ENCODE measurements around the gene GAB4. TPM values are rescaled to one million over a fixed set of nuclear protein-coding genes. Genes with fewer than 3 reads are reported as not detected.
"Not testable (repeated sequence)": the region's sequence is repeated elsewhere in the genome, so short reads cannot be mapped to it uniquely, and the experiment has no call there.

The GAB4 gene
- total RNA-seq, 1 donor from 2014 or later = not detected

GRCh38 chr22:16953206-16954059 is 54.6 kb downstream of the GAB4 start:
- no peaks in the 10 kb centered on the region for H3K4me1 Mint-ChIP-seq (ENCODE audit: unreplicated experiment)
- no peak for DNase-seq (ENCODE audit: extremely low spot score, unreplicated experiment)
- no peak overlapping the region for H3K27ac Mint-ChIP-seq
- no peak for TF ChIP-seq CTCF (conservative IDR thresholded peaks at IDR 0.05)
- H3K36me3 Mint-ChIP-seq = no peaks in the 10 kb centered on the region
- no peak overlapping the region for H3K4me3 Mint-ChIP-seq
- H3K27me3 Mint-ChIP-seq = no peaks in the 10 kb centered on the region
- H3K9me3 Mint-ChIP-seq = no peaks in the 10 kb centered on the region

- Mint-ChIP-seq H3K27ac (no peak overlapping the region), H3K9me3 (no peaks in the 10 kb centered on the region), H3K4me1 (ENCODE audit: unreplicated experiment) (no peaks in the 10 kb centered on the region), H3K27me3 (no peaks in the 10 kb centered on the region), H3K4me3 (no peak overlapping the region), H3K36me3 (no peaks in the 10 kb centered on the region)
- no peak for DNase-seq (ENCODE audit: extremely low spot score, unreplicated experiment)
- no peak for TF ChIP-seq CTCF (conservative IDR thresholded peaks at IDR 0.05)
These were observed 58.5 kb downstream of the GAB4 start for GRCh38 chr22:16949561-16949960.

GRCh38 chr22:16937811-16938210 is 70.2 kb downstream of the GAB4 start:
- peaks cover 7% of the 10 kb centered on the region for H3K27me3 Mint-ChIP-seq
- no peak overlapping the region for H3K4me3 Mint-ChIP-seq
- no peaks in the 10 kb centered on the region for H3K9me3 Mint-ChIP-seq
- no peak overlapping the region for H3K27ac Mint-ChIP-seq
- H3K4me1 Mint-ChIP-seq (ENCODE audit: unreplicated experiment) = no peaks in the 10 kb centered on the region
- DNase-seq (ENCODE audit: extremely low spot score, unreplicated experiment) = no peak
- no peaks in the 10 kb centered on the region for H3K36me3 Mint-ChIP-seq
- no peak for TF ChIP-seq CTCF (conservative IDR thresholded peaks at IDR 0.05)

GRCh38 chr22:16937209-16937608 is 70.8 kb downstream of the GAB4 start:
- peaks cover 13% of the 10 kb centered on the region for H3K27me3 Mint-ChIP-seq
- not testable (repeated sequence) for H3K27ac Mint-ChIP-seq; H3K4me3 Mint-ChIP-seq; H3K4me1 Mint-ChIP-seq (ENCODE audit: unreplicated experiment); H3K9me3 Mint-ChIP-seq; H3K36me3 Mint-ChIP-seq; DNase-seq (ENCODE audit: extremely low spot score, unreplicated experiment)

GRCh38 chr22:16936625-16937024 is 71.4 kb downstream of the GAB4 start:
- Mint-ChIP-seq H3K27ac (no peak overlapping the region), H3K4me1 (ENCODE audit: unreplicated experiment) (no peaks in the 10 kb centered on the region)
- DNase-seq (ENCODE audit: extremely low spot score, unreplicated experiment) = no peak

More at GRCh38 chr22:16936625-16937024, 71.4 kb downstream of the GAB4 start:
- Mint-ChIP-seq H3K9me3 (no peaks in the 10 kb centered on the region), H3K36me3 (no peaks in the 10 kb centered on the region), H3K27me3 (peaks cover 14% of the 10 kb centered on the region), H3K4me3 (no peak overlapping the region)
- TF ChIP-seq CTCF (conservative IDR thresholded peaks at IDR 0.05) = no peak

All from type B pancreatic cell (in vitro differentiated cells).